Prostate gland (tissue), 2 donors: ENCODE data around the gene SPATA2. TPM values are rescaled to one million over a fixed set of nuclear protein-coding genes. Genes with fewer than 3 reads are reported as not detected.

Source experiments
- DNase-seq: peaks from one replicate; pipeline ENCODE4 v3.0.0-alpha.2; 2019; ENCODE audit warnings: low spot score
- H3K27ac ChIP-seq, 2 donors: fragments of 200-600 bp; sonication (generic); 2 replicates each; pipeline ENCODE4 v1.5.1; 2017 to 2019
- H3K27me3 ChIP-seq: fragments of 200-600 bp; sonication (generic); replicated peaks from 2 replicates; pipeline ENCODE4 v1.5.1; 2019; ENCODE audit not compliant: insufficient read depth
- H3K36me3 ChIP-seq, 2 donors: fragments of 200-600 bp; sonication (generic); 1 replicate in 1 of 2; 2 replicates in 1 of 2; pipeline versions ENCODE4 v1.5.1 to v1.8.1; 2017 to 2019
- H3K4me1 ChIP-seq: fragments of 200-600 bp; sonication (generic); replicated peaks from 2 replicates; pipeline ENCODE4 v1.5.1; 2019
- H3K4me3 ChIP-seq, 2 donors: fragments of 200-600 bp; sonication (generic); 2 replicates each; pipeline ENCODE4 v1.5.1; 2017 to 2019
- H3K9me3 ChIP-seq: fragments of 200-600 bp; sonication (generic); 2 replicates; pipeline ENCODE4 v1.5.1; 2017
- CTCF ChIP-seq, 4 experiments: fragments of 200-600 bp in 2 of 4; fragments of 450-650 bp in 2 of 4; sonication (generic) in 2 of 4; IDR thresholded peaks; 1 replicate in 3 of 4; 2 replicates in 1 of 4; pipeline ENCODE4 v1.5.1; 2016 to 2019; ENCODE audit warnings: antibody characterized with exemption in 4 of 4, mild to moderate bottlenecking in 2 of 4, moderate library complexity in 2 of 4
- POLR2A ChIP-seq: fragments of 450-650 bp; IDR thresholded peaks from one replicate; pipeline ENCODE4 v1.6.1; 2016; ENCODE audit warnings: antibody characterized with exemption, mild to moderate bottlenecking
- POLR2AphosphoS5 ChIP-seq: sonication (generic); formaldehyde crosslinking; IDR thresholded peaks from one replicate; pipeline ENCODE4 v1.6.1; 2017; ENCODE audit warnings: antibody characterized with exemption
- WGBS: methylation state at CpG from one replicate; pipeline ENCODE4 v1.1.5; 2018; 5-methylcytosine and 5-hydroxymethylcytosine counted together
- intact Hi-C: fragments of 100-400 bp; cut with DNase I; formaldehyde crosslinking; loops from one replicate; pipeline ENCODE4 v1.14.2; 2022
- total RNA-seq, 2 donors: library from RNA; depleted of rRNA; stranded (reverse); fragments of >200 nt; gene quantifications; one replicate each; pipeline ENCODE4 v1.1.0, GENCODE V29; 2016

The SPATA2 gene
- total RNA-seq, 2 donors from 2014 or later = 9.2 to 15.2 TPM

- H3K4me3 ChIP-seq = peak overlapping the region in 1 of 2 donors; percentile 95
- H3K36me3 ChIP-seq = no peaks in the 10 kb centered on the region
- H3K27me3 ChIP-seq = no peaks in the 10 kb centered on the region
- H3K9me3 ChIP-seq = no peaks in the 10 kb centered on the region
- TF ChIP-seq POLR2AphosphoS5 (no peak), POLR2A (no peak), CTCF (IDR thresholded peaks at IDR 0.05) (no peak)
- DNase-seq = no peak
- H3K4me1 ChIP-seq = peaks cover 19% of the 10 kb centered on the region
- peak overlapping the region in 1 of 2 donors; percentile 12 for H3K27ac ChIP-seq
- intact Hi-C loops = no loop called here
- 57% methylated on average over 12 of the region's 12 CpGs for WGBS
Observed at GRCh38 chr20:49938173-49939163, 23.1 kb upstream of the SPATA2 start.

GRCh38 chr20:49937027-49937929 is 21.9 kb upstream of the SPATA2 start:
- no peaks in the 10 kb centered on the region for H3K36me3 ChIP-seq
- peaks cover 19% of the 10 kb centered on the region for H3K4me1 ChIP-seq
- intact Hi-C loops = no loop called here
- no peaks in the 10 kb centered on the region for H3K27me3 ChIP-seq
- DNase-seq = no peak
- H3K27ac ChIP-seq = peak overlapping the region; percentile 93 to 94
- H3K4me3 ChIP-seq = peak overlapping the region; percentile 94 to 95
- WGBS = 12% methylated on average over 12 of the region's 12 CpGs
- TF ChIP-seq POLR2AphosphoS5 (no peak), CTCF (IDR thresholded peaks at IDR 0.05) (no peak), POLR2A (no peak)
- no peaks in the 10 kb centered on the region for H3K9me3 ChIP-seq

- no peaks in the 10 kb centered on the region for H3K27me3 ChIP-seq
- H3K4me3 ChIP-seq = peak within 1 kb of the TSS; percentile 94 to 95
- DNase-seq = peak; percentile 91
- under 1% methylated on average over 79 of the region's 79 CpGs for WGBS
- H3K4me1 ChIP-seq = peaks cover 19% of the 10 kb centered on the region
- H3K36me3 ChIP-seq = no peaks in the 10 kb centered on the region
- H3K9me3 ChIP-seq = no peaks in the 10 kb centered on the region
- intact Hi-C loops = loop anchor here (1.0 kb wide), 1 partner anchor 21 kb away; the partner anchor contains the start of gene SPATA2
- H3K27ac ChIP-seq = peak within 1 kb of the TSS; percentile 93 to 94
- TF ChIP-seq POLR2A (peak; percentile 91), POLR2AphosphoS5 (peak; percentile 92), CTCF (IDR thresholded peaks at IDR 0.05) (peak in 2 of 4 experiments; percentile 9 to 23)
Observed at GRCh38 chr20:49936153-49937026, 21.1 kb upstream of the SPATA2 start, which contains the start of gene RNF114. Gene RNF114, plus strand, starts transcription at chr20:49936397. Its CDS starts 16 bp downstream, at chr20:49936413.

GRCh38 chr20:49935746-49936152 is 20.4 kb upstream of the SPATA2 start:
- Histone ChIP-seq H3K4me1 (peaks cover 19% of the 10 kb centered on the region), H3K27ac (peak overlapping the region; percentile 93 to 94), H3K4me3 (peak overlapping the region; percentile 94 to 95), H3K36me3 (no peaks in the 10 kb centered on the region), H3K27me3 (no peaks in the 10 kb centered on the region), H3K9me3 (no peaks in the 10 kb centered on the region)
- WGBS = 35% methylated on average over 21 of the region's 21 CpGs
- intact Hi-C loops = loop anchor here (1.0 kb wide), 1 partner anchor 20 kb away; the partner anchor contains the start of gene SPATA2
- TF ChIP-seq CTCF (IDR thresholded peaks at IDR 0.05) (no peak), POLR2A (no peak), POLR2AphosphoS5 (no peak)
- no peak for DNase-seq
